ENCODE measurements around the gene USP13. TPM values are rescaled to one million over a fixed set of nuclear protein-coding genes. Genes with fewer than 3 reads are reported as not detected.

USP13 gene
- total and polyA plus RNA-seq, 3 donors from 2014 or later, result 17.6 to 50.3 (median 42.0) TPM

GRCh38 chr3:179733797-179734196 lies 81.0 kb downstream of the USP13 start:
- H3K27me3 ChIP-seq, result no peaks in the 10 kb centered on the region
- no peaks in the 10 kb centered on the region for H3K36me3 ChIP-seq (ENCODE audit: low read depth, missing control alignments)
- H3K4me1 ChIP-seq, result no peaks in the 10 kb centered on the region
- 89 to 90% methylated on average over 5 of the region's 5 CpGs for WGBS, 2 donors
- H3K4me3 ChIP-seq, result no peak overlapping the region
- no peaks in the 10 kb centered on the region for H3K9me3 ChIP-seq
- H3K27ac ChIP-seq, result no peak overlapping the region
- DNase-seq, result no peak
- TF ChIP-seq POLR2A (IDR thresholded peaks at IDR 0.05) (no peak), CTCF (IDR thresholded peaks at IDR 0.05) (no peak)
- intact Hi-C loops (cut with DNase I; ENCODE audit: low total_unique reads), result no loop called here

GRCh38 chr3:179734497-179735281 lies 81.8 kb downstream of the USP13 start:
- Histone ChIP-seq H3K27ac (no peak overlapping the region), H3K27me3 (no peaks in the 10 kb centered on the region), H3K36me3 (ENCODE audit: low read depth, missing control alignments) (no peaks in the 10 kb centered on the region), H3K9me3 (no peaks in the 10 kb centered on the region), H3K4me1 (no peaks in the 10 kb centered on the region), H3K4me3 (no peak overlapping the region)
- TF ChIP-seq CTCF (IDR thresholded peaks at IDR 0.05) (no peak), POLR2A (IDR thresholded peaks at IDR 0.05) (no peak)
- DNase-seq, result no peak
- intact Hi-C loops (cut with DNase I; ENCODE audit: low total_unique reads), result no loop called here
- 77 to 82% methylated on average over 4 of the region's 4 CpGs for WGBS, 2 donors

GRCh38 chr3:179735321-179735720 lies 82.5 kb downstream of the USP13 start:
- DNase-seq, result no peak
- no peaks in the 10 kb centered on the region for H3K36me3 ChIP-seq (ENCODE audit: low read depth, missing control alignments)
- intact Hi-C loops (cut with DNase I; ENCODE audit: low total_unique reads), result no loop called here

GRCh38 chr3:179738998-179739397 lies 86.2 kb downstream of the USP13 start:
- H3K4me1 ChIP-seq, result no peaks in the 10 kb centered on the region
- H3K4me3 ChIP-seq, result no peak overlapping the region
- H3K27ac ChIP-seq, result no peak overlapping the region
- no peak for DNase-seq
- no peaks in the 10 kb centered on the region for H3K27me3 ChIP-seq
- H3K9me3 ChIP-seq, result no peaks in the 10 kb centered on the region
- no peak for TF ChIP-seq POLR2A (IDR thresholded peaks at IDR 0.05)
- no peak for TF ChIP-seq CTCF (IDR thresholded peaks at IDR 0.05)
- WGBS, 2 donors, result 89 to 90% methylated on average over 6 of the region's 6 CpGs
- no peaks in the 10 kb centered on the region for H3K36me3 ChIP-seq (ENCODE audit: low read depth, missing control alignments)
- intact Hi-C loops (cut with DNase I; ENCODE audit: low total_unique reads), result no loop called here

More at GRCh38 chr3:179735321-179735720, 82.5 kb downstream of the USP13 start:
- Histone ChIP-seq H3K27me3 (no peaks in the 10 kb centered on the region), H3K4me1 (no peaks in the 10 kb centered on the region), H3K9me3 (no peaks in the 10 kb centered on the region), H3K4me3 (no peak overlapping the region), H3K27ac (no peak overlapping the region)
- no peak for TF ChIP-seq POLR2A (IDR thresholded peaks at IDR 0.05)
- TF ChIP-seq CTCF (IDR thresholded peaks at IDR 0.05), result no peak

Data from testis (tissue), 3 donors.